Thymus (tissue), 11 donors: ENCODE measurements around the gene NPAS1. TPM values are rescaled to one million over a fixed set of nuclear protein-coding genes. Genes with fewer than 3 reads are reported as not detected.

Experiments
- DNase-seq, 9 donors: peaks; one replicate each; pipeline ENCODE4 v3.0.0-alpha.2; 2013; ENCODE audit warnings: low spot score in 9 of 9, low read depth in 6 of 9, missing footprints in 1 of 9
- H3K27ac ChIP-seq, 2 donors: one replicate each; pipeline ENCODE4 v1.5.1; 2013; ENCODE audit warnings: control low read depth in 1 of 2, low read depth in 1 of 2, low read length in 1 of 2, mild to moderate bottlenecking in 1 of 2, moderate library complexity in 1 of 2
- H3K27me3 ChIP-seq, 2 donors: one replicate each; pipeline ENCODE4 v1.5.1; 2013; ENCODE audit warnings: low read length in 1 of 2; ENCODE audit not compliant: control insufficient read depth in 2 of 2, insufficient read depth in 1 of 2
- H3K36me3 ChIP-seq, 2 donors: one replicate each; pipeline ENCODE4 v1.5.1; 2013; ENCODE audit warnings: low read length in 1 of 2, mild to moderate bottlenecking in 1 of 2, moderate library complexity in 1 of 2; ENCODE audit not compliant: control insufficient read depth in 2 of 2, insufficient read depth in 2 of 2
- H3K4me1 ChIP-seq, 2 donors: one replicate each; pipeline ENCODE4 v1.5.1; 2013; ENCODE audit warnings: low read length in 2 of 2; ENCODE audit not compliant: control insufficient read depth in 2 of 2, insufficient read depth in 2 of 2
- H3K4me3 ChIP-seq, 2 donors: one replicate each; pipeline ENCODE4 v1.5.1; 2013; ENCODE audit warnings: low read length in 2 of 2, control low read depth in 1 of 2, mild to moderate bottlenecking in 1 of 2
- H3K9me3 ChIP-seq, 2 donors: one replicate each; pipeline ENCODE4 v1.5.1; 2013; ENCODE audit warnings: low read length in 1 of 2, mild to moderate bottlenecking in 1 of 2; ENCODE audit not compliant: control insufficient read depth in 2 of 2, insufficient read depth in 1 of 2
- WGBS: extraction: QIAGEN DNeasy Blood & Tissue Kit; methylation state at CpG from one replicate; pipeline ENCODE4 v1.1.7; 2013; 5-methylcytosine and 5-hydroxymethylcytosine counted together
- polyA plus RNA-seq: library from polyadenylated mRNA; stranded (reverse); fragments of 200-250 nt; gene quantifications from one replicate; pipeline ENCODE4 v1.2.3, GENCODE V29; 2013
- total RNA-seq: library from RNA; stranded (reverse); fragments of 120-200 nt; gene quantifications from one replicate; pipeline ENCODE4 v1.2.4, GENCODE V29; 2013
- donor health status: healthy.

NPAS1 gene
- total and polyA plus RNA-seq, 2 donors, result 0.09 to 0.46 TPM

GRCh38 chr19:46978171-46978869, 41.3 kb upstream of the NPAS1 start:
- Histone ChIP-seq H3K27me3 (no peaks in the 10 kb centered on the region), H3K4me3 (no peak overlapping the region), H3K9me3 (no peaks in the 10 kb centered on the region), H3K4me1 (peaks cover 7 to 36% of the 10 kb centered on the region in 2 donors), H3K27ac (no peak overlapping the region), H3K36me3 (peaks cover 4 to 14% of the 10 kb centered on the region in 2 donors)
- 88% methylated on average over 5 of the region's 5 CpGs for whole genome bisulfite sequencing
- DNase-seq, result no peak

DNA sequence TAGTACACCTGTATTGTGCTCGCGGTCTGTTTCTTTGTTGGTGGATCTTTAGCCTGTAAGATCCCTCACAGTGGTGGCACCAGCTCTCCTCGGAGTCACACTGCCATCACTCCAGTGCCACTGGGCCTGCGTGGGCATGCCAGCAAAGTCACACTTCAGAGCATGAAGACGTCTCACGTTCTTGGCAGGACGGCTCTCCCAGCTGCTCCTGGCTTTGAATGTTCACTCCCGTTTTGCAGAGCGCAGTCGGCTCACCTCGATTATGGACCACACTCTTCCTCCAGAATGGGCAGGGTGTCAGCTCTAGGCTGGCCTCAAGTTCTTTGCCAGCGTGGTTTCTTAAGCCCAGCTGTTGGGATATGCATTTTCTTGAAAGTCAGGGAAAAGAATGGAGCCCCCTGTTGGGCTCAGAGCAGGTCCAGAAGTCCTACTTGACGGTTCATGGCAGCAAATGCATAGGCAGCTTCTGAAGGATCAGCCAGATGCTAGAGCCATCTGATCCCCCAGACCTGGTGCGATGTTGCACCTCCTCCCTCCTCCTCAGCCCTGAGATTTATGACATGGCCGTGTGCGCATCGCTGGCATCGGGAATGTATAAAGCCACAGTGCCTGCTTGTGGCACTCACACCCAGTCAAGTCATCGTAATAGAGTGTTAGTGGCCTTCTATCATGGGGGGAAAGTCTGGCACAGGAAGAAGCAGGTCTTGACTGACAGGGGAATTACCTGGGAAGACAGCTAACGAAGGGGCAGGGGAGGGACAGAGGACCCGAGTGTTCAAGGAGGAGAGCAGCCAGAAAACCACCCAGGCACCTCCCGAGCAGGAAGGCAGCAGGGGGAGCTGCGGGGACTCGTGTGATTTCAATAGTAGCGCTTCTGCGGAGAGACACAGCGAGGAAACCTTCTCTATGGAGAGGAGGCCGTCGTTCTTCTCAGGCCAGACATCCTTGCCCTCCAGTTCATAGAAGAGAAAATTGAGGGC, 40.2 kb upstream of the NPAS1 start:
- Histone ChIP-seq H3K27me3 (no peaks in the 10 kb centered on the region), H3K4me1 (peaks cover 7 to 36% of the 10 kb centered on the region in 2 donors), H3K36me3 (peaks cover 4 to 12% of the 10 kb centered on the region in 2 donors), H3K9me3 (no peaks in the 10 kb centered on the region), H3K27ac (no peak overlapping the region), H3K4me3 (no peak overlapping the region)
- WGBS, result 95% methylated on average over 29 of the region's 29 CpGs
- DNase-seq, result no peak

DNA sequence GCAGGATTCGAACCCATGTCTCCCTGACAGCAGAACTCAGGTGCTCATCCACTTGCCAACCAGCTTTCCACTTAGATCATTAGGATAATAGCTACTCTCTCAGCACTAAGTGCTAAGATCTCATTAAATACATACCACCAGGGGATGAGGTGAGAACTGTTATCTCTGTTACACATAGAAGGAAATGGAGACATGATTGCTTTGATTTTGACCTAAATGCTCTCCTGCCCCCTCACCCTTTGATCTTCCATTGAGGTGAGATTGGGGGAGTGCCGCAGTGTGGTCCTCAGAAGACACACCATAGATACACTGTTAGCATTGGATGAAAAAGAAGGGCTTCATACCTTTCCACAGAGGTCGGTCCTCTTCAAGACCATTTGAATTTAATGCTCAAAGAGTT, 38.9 kb upstream of the NPAS1 start:
- H3K27ac ChIP-seq, result no peak overlapping the region
- H3K4me1 ChIP-seq, result peaks cover 7 to 36% of the 10 kb centered on the region in 2 donors
- 91% methylated on average over 3 of the region's 3 CpGs for WGBS
- H3K9me3 ChIP-seq, result no peaks in the 10 kb centered on the region
- DNase-seq, result peak in 1 of 9 donors; percentile 34
- H3K4me3 ChIP-seq, result no peak overlapping the region
- H3K27me3 ChIP-seq, result no peaks in the 10 kb centered on the region
- peaks cover 4 to 11% of the 10 kb centered on the region in 2 donors for H3K36me3 ChIP-seq

- 79% methylated on average over 8 of the region's 8 CpGs for WGBS
- H3K27ac ChIP-seq, result no peak overlapping the region
- H3K4me3 ChIP-seq, result no peak overlapping the region
Observed at GRCh38 chr19:46981286-46981945, 38.2 kb upstream of the NPAS1 start.

GRCh38 chr19:46983097-46983496, 36.5 kb upstream of the NPAS1 start:
- Histone ChIP-seq H3K36me3 (peaks cover 4 to 5% of the 10 kb centered on the region in 2 donors), H3K27me3 (no peaks in the 10 kb centered on the region), H3K27ac (no peak overlapping the region), H3K4me3 (no peak overlapping the region), H3K9me3 (no peaks in the 10 kb centered on the region), H3K4me1 (peaks cover 7 to 20% of the 10 kb centered on the region in 2 donors)
- WGBS, result 97% methylated on average over 6 of the region's 6 CpGs
- DNase-seq, result no peak

More at GRCh38 chr19:46981286-46981945, 38.2 kb upstream of the NPAS1 start:
- H3K27me3 ChIP-seq, result no peaks in the 10 kb centered on the region
- peaks cover 4 to 8% of the 10 kb centered on the region in 2 donors for H3K36me3 ChIP-seq
- no peak for DNase-seq
- peaks cover 7 to 32% of the 10 kb centered on the region in 2 donors for H3K4me1 ChIP-seq
- no peaks in the 10 kb centered on the region for H3K9me3 ChIP-seq

DNA sequence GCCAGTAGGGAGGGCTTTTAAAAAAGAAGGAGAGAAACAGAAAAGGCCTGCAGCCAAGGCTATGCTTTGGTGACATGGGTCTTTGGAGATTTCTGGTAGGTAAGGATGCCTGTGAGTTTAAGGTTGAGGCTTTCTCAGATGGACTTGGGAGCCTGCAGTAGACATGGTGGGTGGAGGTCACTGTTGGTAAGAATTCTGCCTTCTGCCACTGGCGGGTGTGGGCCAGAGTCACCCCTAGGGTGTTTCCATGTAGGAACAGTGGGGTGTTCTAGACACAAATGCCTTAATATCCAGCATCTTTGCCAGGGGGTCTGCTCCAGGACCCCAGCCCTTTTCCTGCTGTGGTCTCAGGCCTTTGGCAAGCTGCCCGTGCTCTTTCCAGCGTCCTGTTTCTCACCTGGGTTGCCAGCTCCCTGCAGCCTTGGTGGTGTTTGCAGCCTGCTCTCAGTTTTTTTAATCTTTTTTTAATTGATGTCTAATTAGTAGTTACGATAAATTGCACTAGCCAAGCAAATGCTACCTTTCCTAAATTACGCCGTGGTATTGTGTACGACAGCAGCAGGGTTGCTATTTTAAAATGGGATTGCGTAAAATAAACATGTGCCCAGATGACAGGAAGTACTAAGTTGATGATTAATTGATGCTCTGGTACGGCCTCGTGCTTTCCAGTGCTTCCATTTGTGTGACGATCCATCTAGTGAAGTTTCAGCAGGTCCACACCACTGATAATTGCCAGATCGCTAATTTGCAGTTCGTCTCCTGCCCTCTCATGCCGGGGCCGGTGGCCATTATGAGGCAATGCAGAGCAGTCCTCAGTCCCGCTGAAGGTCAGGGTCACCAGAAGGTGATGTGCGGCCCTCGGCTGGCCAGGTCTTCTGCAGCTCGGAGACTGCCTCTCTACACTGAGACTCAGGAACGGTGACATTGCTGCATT, 35.3 kb upstream of the NPAS1 start:
- H3K4me3 ChIP-seq, result no peak overlapping the region
- no peak for DNase-seq
- no peaks in the 10 kb centered on the region for H3K27me3 ChIP-seq
- no peak overlapping the region for H3K27ac ChIP-seq
- H3K4me1 ChIP-seq, result peaks cover 7 to 16% of the 10 kb centered on the region in 2 donors
- H3K36me3 ChIP-seq, result peaks cover 16 to 17% of the 10 kb centered on the region in 2 donors
- no peaks in the 10 kb centered on the region for H3K9me3 ChIP-seq
- 92% methylated on average over 20 of the region's 20 CpGs for WGBS

DNA sequence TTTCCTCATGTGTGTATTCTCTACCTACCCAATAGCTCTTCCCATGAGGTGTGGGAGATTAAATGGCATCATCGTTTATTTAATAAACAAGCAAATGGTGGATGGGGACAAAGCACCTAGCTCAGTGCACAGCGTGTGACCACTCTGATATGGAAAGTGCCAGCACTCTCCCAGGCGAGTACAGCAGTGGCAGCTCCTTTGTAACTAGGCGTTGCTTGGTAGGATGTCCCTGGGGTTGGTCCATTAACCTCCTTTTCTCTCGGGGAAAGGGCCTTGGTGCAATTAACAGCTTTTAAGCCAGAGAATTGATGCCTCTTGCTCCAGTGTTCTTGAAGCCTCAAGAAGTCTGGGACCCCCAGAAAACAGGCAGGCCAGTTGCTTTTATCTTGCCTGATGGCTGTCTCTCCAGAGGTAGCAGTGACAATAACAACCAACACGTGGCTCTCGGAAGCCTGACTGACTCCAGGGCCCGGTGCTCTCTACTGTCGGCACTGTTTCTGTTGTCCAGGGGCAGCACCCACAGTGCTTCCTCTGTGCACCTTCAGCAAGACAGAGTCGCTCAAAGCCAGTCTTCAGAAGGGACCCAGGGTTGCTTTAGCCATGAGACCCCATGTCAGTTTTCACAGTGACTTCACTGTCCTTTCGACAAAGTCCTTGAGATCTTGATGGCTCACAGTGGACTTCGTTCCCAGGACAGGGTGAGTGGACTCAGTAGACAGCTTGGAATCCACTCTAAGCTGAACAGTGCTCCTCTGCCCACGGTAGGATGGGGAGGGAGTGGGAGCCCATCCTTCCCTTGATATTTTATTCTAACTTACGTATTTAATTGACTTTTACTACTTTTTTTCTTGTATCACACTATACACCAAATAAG, 33.9 kb upstream of the NPAS1 start:
- Histone ChIP-seq H3K9me3 (no peaks in the 10 kb centered on the region), H3K27me3 (no peaks in the 10 kb centered on the region), H3K4me1 (peaks cover 3 to 12% of the 10 kb centered on the region in 2 donors), H3K36me3 (peaks cover 26 to 30% of the 10 kb centered on the region in 2 donors), H3K27ac (no peak overlapping the region), H3K4me3 (no peak overlapping the region)
- DNase-seq, result no peak
- 94% methylated on average over 14 of the region's 14 CpGs for WGBS
